SK-N-SH treated with all-trans-retinoic acid at 6 μM for 48 hours (cell line): ENCODE results near the gene ATP5F1E.

Experiments
- ISL1 ChIP-seq: fragments of 250-450 bp; sonication (Bioruptor Pico); IDR thresholded peaks from 2 replicates; pipeline ENCODE4 v2.1.2; 2022; ENCODE audit warnings: mild to moderate bottlenecking, moderate library complexity
- RARB ChIP-seq: fragments of 250-450 bp; sonication (Bioruptor Pico); IDR thresholded peaks from 2 replicates; pipeline ENCODE4 v1.8.0; 2021; ENCODE audit warnings: mild to moderate bottlenecking, moderate library complexity
- ZFP3 ChIP-seq: fragments of 250-450 bp; sonication (Bioruptor Pico); IDR thresholded peaks from 2 replicates; pipeline ENCODE4 v1.5.0; 2020; ENCODE audit warnings: mild to moderate bottlenecking, moderate library complexity
- ZNF8 ChIP-seq: fragments of 450-650 bp; formaldehyde crosslinking; IDR thresholded peaks from 2 replicates; pipeline ENCODE4 v1.5.0; 2020; ENCODE audit warnings: mild to moderate bottlenecking, moderate library complexity
- TF ChIP-seq, protein P1 (sequence below): fragments of 250-450 bp; sonication (Bioruptor Pico); IDR thresholded peaks from 2 replicates; pipeline ENCODE4 v1.5.1; 2020; ENCODE audit warnings: low read depth, mild to moderate bottlenecking, moderate library complexity
- TF ChIP-seq, protein P2 (sequence below): fragments of 250-450 bp; sonication (Bioruptor Pico); IDR thresholded peaks from 2 replicates; pipeline ENCODE4 v1.5.1; 2021; ENCODE audit warnings: mild to moderate bottlenecking, moderate library complexity

DNA sequence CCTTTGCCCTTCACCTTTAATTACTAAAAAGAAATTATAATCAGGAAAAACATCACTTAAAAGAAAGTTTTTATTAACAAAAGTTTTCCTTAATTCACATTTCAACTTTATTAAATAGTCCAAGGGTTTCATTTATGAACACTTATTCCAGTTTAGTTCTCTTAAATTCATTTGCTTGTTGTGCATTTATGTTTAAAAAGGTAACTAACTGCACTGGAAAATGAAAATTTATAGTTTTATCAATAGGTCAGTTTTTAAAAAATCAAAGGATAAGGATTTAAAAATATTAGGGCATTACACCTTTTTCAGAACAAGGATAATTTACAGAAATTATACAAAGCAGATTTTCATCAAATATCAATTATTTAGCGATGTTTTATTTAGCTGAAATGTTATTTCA lies 958 bp upstream of the ATP5F1E start:
- TF ChIP-seq ZFP3 (CRISPR knock-in tag) (no peak), ISL1 (CRISPR knock-in tag) (no peak), RARB (CRISPR knock-in tag) (no peak), ZNF8 (CRISPR knock-in tag) (no peak)
- TF ChIP-seq, protein P1, sequence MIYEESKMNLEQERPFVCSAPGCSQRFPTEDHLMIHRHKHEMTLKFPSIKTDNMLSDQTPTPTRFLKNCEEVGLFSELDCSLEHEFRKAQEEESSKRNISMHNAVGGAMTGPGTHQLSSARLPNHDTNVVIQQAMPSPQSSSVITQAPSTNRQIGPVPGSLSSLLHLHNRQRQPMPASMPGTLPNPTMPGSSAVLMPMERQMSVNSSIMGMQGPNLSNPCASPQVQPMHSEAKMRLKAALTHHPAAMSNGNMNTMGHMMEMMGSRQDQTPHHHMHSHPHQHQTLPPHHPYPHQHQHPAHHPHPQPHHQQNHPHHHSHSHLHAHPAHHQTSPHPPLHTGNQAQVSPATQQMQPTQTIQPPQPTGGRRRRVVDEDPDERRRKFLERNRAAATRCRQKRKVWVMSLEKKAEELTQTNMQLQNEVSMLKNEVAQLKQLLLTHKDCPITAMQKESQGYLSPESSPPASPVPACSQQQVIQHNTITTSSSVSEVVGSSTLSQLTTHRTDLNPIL: no peak
- TF ChIP-seq, protein P2, sequence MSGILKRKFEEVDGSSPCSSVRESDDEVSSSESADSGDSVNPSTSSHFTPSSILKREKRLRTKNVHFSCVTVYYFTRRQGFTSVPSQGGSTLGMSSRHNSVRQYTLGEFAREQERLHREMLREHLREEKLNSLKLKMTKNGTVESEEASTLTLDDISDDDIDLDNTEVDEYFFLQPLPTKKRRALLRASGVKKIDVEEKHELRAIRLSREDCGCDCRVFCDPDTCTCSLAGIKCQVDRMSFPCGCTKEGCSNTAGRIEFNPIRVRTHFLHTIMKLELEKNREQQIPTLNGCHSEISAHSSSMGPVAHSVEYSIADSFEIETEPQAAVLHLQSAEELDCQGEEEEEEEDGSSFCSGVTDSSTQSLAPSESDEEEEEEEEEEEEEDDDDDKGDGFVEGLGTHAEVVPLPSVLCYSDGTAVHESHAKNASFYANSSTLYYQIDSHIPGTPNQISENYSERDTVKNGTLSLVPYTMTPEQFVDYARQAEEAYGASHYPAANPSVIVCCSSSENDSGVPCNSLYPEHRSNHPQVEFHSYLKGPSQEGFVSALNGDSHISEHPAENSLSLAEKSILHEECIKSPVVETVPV: no peak
